Measurements from ENCODE around the gene BCAS1. TPM values are rescaled to one million over a fixed set of nuclear protein-coding genes. Genes with fewer than 3 reads are reported as not detected.

Gene BCAS1
- total RNA-seq, 1 experiment from 2014 or later: 0.17 TPM

GRCh38 chr20:53929399-53929798, 141.0 kb downstream of the BCAS1 start:
- H3K79me2 ChIP-seq (ENCODE audit: insufficient read depth, low read length): no peaks in the 10 kb centered on the region
- no peaks in the 10 kb centered on the region for H3K36me3 ChIP-seq (ENCODE audit: control insufficient read depth in 1 of 2, insufficient read depth in 2 of 2, low read length in 2 of 2)
- no peak overlapping the region for H3K4me2 ChIP-seq (ENCODE audit: low read length)
- RAD21 ChIA-PET (ENCODE audit: low non-redundant PET in 1 of 2, low total read pairs in 2 of 2, uncharacterized antibody in 2 of 2, unreplicated experiment in 2 of 2): no interaction called here
- H4K20me1 ChIP-seq (ENCODE audit: insufficient read depth): no peaks in the 10 kb centered on the region
- no peak for DNase-seq (ENCODE audit: low read depth, low spot score)
- H3K9me2 ChIP-seq (ENCODE audit: insufficient read depth): no peaks in the 10 kb centered on the region
- no peak overlapping the region for H3K27ac ChIP-seq (ENCODE audit: low read depth, low read length)
- no peak for ATAC-seq
- POLR2A ChIA-PET: interaction anchor here (0.9 kb wide), 1 partner anchor 10 kb away, joined by 3 read pairs; no protein-coding TSS in a partner anchor
- H3K4me3 ChIP-seq (replicated peaks in 1 of 2; ENCODE audit: low read depth in 1 of 2, low read length in 2 of 2): no peak overlapping the region
- BruUV-seq (replicated peaks): no TSS peak
- TF ChIP-seq RAD21 (IDR thresholded peaks at IDR 0.05; ENCODE audit: low read depth) (no peak), EZH2phosphoT487 (IDR thresholded peaks at IDR 0.05; ENCODE audit: borderline replicate concordance) (no peak), CBX3 (IDR thresholded peaks at IDR 0.05; ENCODE audit: low read depth) (no peak), CEBPB (IDR thresholded peaks at IDR 0.05; ENCODE audit: low read depth) (no peak), FOSL1 (IDR thresholded peaks at IDR 0.05; ENCODE audit: low read depth) (no peak), SRF (IDR thresholded peaks at IDR 0.05; ENCODE audit: low read depth) (no peak), SIN3A (IDR thresholded peaks at IDR 0.05; ENCODE audit: low read depth) (no peak), TCF7L2 (IDR thresholded peaks at IDR 0.05; ENCODE audit: borderline replicate concordance, extremely low read depth, insufficient read depth, insufficient read length) (no peak), ZBTB33 (IDR thresholded peaks at IDR 0.05; ENCODE audit: extremely low read depth, insufficient replicate concordance, low read length) (no peak)
- H2AFZ ChIP-seq (ENCODE audit: low read depth, low read length, poor library complexity, severe bottlenecking): no peak overlapping the region
- peaks cover 0 to 20% of the 10 kb centered on the region in 2 experiments; a peak in 2 of 4 replicates for H3K4me1 ChIP-seq (ENCODE audit: control insufficient read depth in 1 of 2, insufficient read depth in 2 of 2, low read length in 2 of 2)
- intact Hi-C loops (cut with micrococcal nuclease): no loop called here
- no peaks in the 10 kb centered on the region for H3K9me3 ChIP-seq (ENCODE audit: control insufficient read depth in 1 of 2, insufficient read depth in 1 of 2, low read depth in 1 of 2, low read length in 2 of 2)
- no peaks in the 10 kb centered on the region for H3K27me3 ChIP-seq (ENCODE audit: insufficient read depth, low read length)
- H3K9ac ChIP-seq (ENCODE audit: low read length): no peak overlapping the region
- CTCF ChIA-PET: interaction anchor here (0.7 kb wide), 1 partner anchor 10 kb away, joined by 3 read pairs; no protein-coding TSS in a partner anchor

- Histone ChIP-seq H3K79me2 (ENCODE audit: insufficient read depth, low read length) (no peaks in the 10 kb centered on the region), H3K9ac (ENCODE audit: low read length) (no peak overlapping the region), H3K36me3 (ENCODE audit: control insufficient read depth in 1 of 2, insufficient read depth in 2 of 2, low read length in 2 of 2) (no peaks in the 10 kb centered on the region), H3K4me1 (ENCODE audit: control insufficient read depth in 1 of 2, insufficient read depth in 2 of 2, low read length in 2 of 2) (peaks cover 0 to 20% of the 10 kb centered on the region in 2 experiments; a peak in 2 of 4 replicates), H3K27me3 (ENCODE audit: insufficient read depth, low read length) (no peaks in the 10 kb centered on the region), H3K9me2 (ENCODE audit: insufficient read depth) (no peaks in the 10 kb centered on the region), H3K9me3 (ENCODE audit: control insufficient read depth in 1 of 2, insufficient read depth in 1 of 2, low read depth in 1 of 2, low read length in 2 of 2) (no peaks in the 10 kb centered on the region), H3K4me3 (replicated peaks in 1 of 2; ENCODE audit: low read depth in 1 of 2, low read length in 2 of 2) (no peak overlapping the region), H4K20me1 (ENCODE audit: insufficient read depth) (no peaks in the 10 kb centered on the region), H3K4me2 (ENCODE audit: low read length) (no peak overlapping the region), H3K27ac (ENCODE audit: low read depth, low read length) (no peak overlapping the region), H2AFZ (ENCODE audit: low read depth, low read length, poor library complexity, severe bottlenecking) (no peak overlapping the region)
- ChIA-PET RAD21 (ENCODE audit: low non-redundant PET in 1 of 2, low total read pairs in 2 of 2, uncharacterized antibody in 2 of 2, unreplicated experiment in 2 of 2) (no interaction called here), CTCF (no interaction called here), POLR2A (no interaction called here)
- BruUV-seq (replicated peaks): no TSS peak
- intact Hi-C loops (cut with micrococcal nuclease): no loop called here
- ATAC-seq (no peak), DNase-seq (ENCODE audit: low read depth, low spot score) (no peak)
- no peak for TF ChIP-seq ZBTB33 (IDR thresholded peaks at IDR 0.05; ENCODE audit: extremely low read depth, insufficient replicate concordance, low read length)
- TF ChIP-seq FOSL1 (IDR thresholded peaks at IDR 0.05; ENCODE audit: low read depth): no peak
- no peak for TF ChIP-seq CTCF (IDR thresholded peaks at IDR 0.05 in 2 of 3, conservative IDR thresholded peaks at IDR 0.05 in 1 of 3; ENCODE audit: borderline replicate concordance in 1 of 3, insufficient read depth in 1 of 3, low read depth in 2 of 3, low read length in 2 of 3)
- TF ChIP-seq ELF1 (IDR thresholded peaks at IDR 0.05; ENCODE audit: borderline replicate concordance, low read depth): no peak
- TF ChIP-seq POLR2A (IDR thresholded peaks at IDR 0.05; ENCODE audit: borderline replicate concordance, extremely low read depth, insufficient read depth, insufficient read length): no peak
- TF ChIP-seq RAD21 (IDR thresholded peaks at IDR 0.05; ENCODE audit: low read depth): no peak
- TF ChIP-seq EGR1 (IDR thresholded peaks at IDR 0.05; ENCODE audit: low read depth): no peak
- TF ChIP-seq JUND (IDR thresholded peaks at IDR 0.05): no peak
- no peak for TF ChIP-seq SIN3A (IDR thresholded peaks at IDR 0.05; ENCODE audit: low read depth)
- TF ChIP-seq SP1 (IDR thresholded peaks at IDR 0.05; ENCODE audit: low read depth): no peak
- TF ChIP-seq POLR2AphosphoS5 (IDR thresholded peaks at IDR 0.05; ENCODE audit: low read depth, low read length): no peak
Measured at GRCh38 chr20:53927990-53928389, 142.4 kb downstream of the BCAS1 start.
